IMR-90 (cell line): Measurements from ENCODE around the gene RPS3. TPM values are rescaled to one million over a fixed set of nuclear protein-coding genes. Genes with fewer than 3 reads are reported as not detected.

Source experiments
- ATAC-seq: fragments of 200-7000 bp; cut with Tn5 transposase; 2 replicates; pipeline ENCODE4 v1.9.1; 2020; ENCODE audit warnings: low read depth, mild to moderate bottlenecking, moderate library complexity
- BruUV-seq: library from RNA; stranded (reverse); fragments of 400-500 nt; replicated peaks from 2 replicates; lab custom pipeline; 2021; lab: Mats Ljungman, UMichigan
- CTCF ChIA-PET: fragments of 300-600 bp; formaldehyde crosslinking; extraction: SDS; loops from one replicate; lab custom pipeline; 2021; ENCODE audit warnings: antibody characterized with exemption; lab: Yijun Ruan, JAX
- POLR2A ChIA-PET: fragments of 300-600 bp; sonication (Branson Sonifier 250); formaldehyde crosslinking; loops from one replicate; lab custom pipeline; 2022; ENCODE audit warnings: antibody characterized with exemption; ENCODE audit not compliant: unreplicated experiment; lab: Charles Lee
- DNase-seq: peaks from one replicate; pipeline ENCODE4 v3.0.0; 2013
- H2AFZ ChIP-seq: replicated peaks from 2 replicates; pipeline ENCODE3; 2013; ENCODE audit warnings: low read length, mild to moderate bottlenecking; ENCODE audit not compliant: poor library complexity
- H2AK5ac ChIP-seq: 2 replicates; pipeline ENCODE4 v1.6.1; 2013; ENCODE audit warnings: low read depth, low read length, inconsistent platforms
- H2AK9ac ChIP-seq: replicated peaks from 2 replicates; pipeline ENCODE3; 2013; ENCODE audit warnings: mild to moderate bottlenecking, low read depth, low read length, moderate library complexity; ENCODE audit not compliant: poor library complexity
- H2BK120ac ChIP-seq: 2 replicates; pipeline ENCODE4 v1.6.1; 2013; ENCODE audit warnings: low read depth, low read length, inconsistent platforms
- H2BK15ac ChIP-seq: 3 replicates; pipeline ENCODE4 v1.6.1; 2013; ENCODE audit warnings: low read depth, low read length, inconsistent platforms
- H2BK20ac ChIP-seq: 2 replicates; pipeline ENCODE4 v1.6.1; 2013; ENCODE audit warnings: low read depth, mild to moderate bottlenecking, inconsistent platforms, low read length, moderate library complexity
- H2BK5ac ChIP-seq: 2 replicates; pipeline ENCODE4 v1.6.1; 2013; ENCODE audit warnings: mild to moderate bottlenecking, low read depth, low read length, inconsistent platforms; ENCODE audit not compliant: poor library complexity, severe bottlenecking
- H3K14ac ChIP-seq: replicated peaks from 2 replicates; pipeline ENCODE4 v1.6.1; 2013; ENCODE audit warnings: low read depth, low read length, inconsistent platforms
- H3K18ac ChIP-seq: 2 replicates; pipeline ENCODE4 v1.6.1; 2013; ENCODE audit warnings: low read depth, low read length, control low read depth
- H3K23ac ChIP-seq: 2 replicates; pipeline ENCODE4 v1.6.1; 2013; ENCODE audit warnings: low read depth, low read length, inconsistent platforms
- H3K27ac ChIP-seq: 2 replicates; pipeline ENCODE4 v1.5.1; 2013; ENCODE audit warnings: mild to moderate bottlenecking, control low read depth, low read length; ENCODE audit not compliant: insufficient read depth
- H3K27me3 ChIP-seq: 2 replicates; pipeline ENCODE4 v1.6.1; 2013; ENCODE audit warnings: low read length; ENCODE audit not compliant: control insufficient read depth, insufficient read depth
- H3K36me3 ChIP-seq: 2 replicates; pipeline ENCODE4 v1.6.1; 2013; ENCODE audit warnings: low read length, mixed read lengths; ENCODE audit not compliant: control insufficient read depth, insufficient read depth
- H3K4ac ChIP-seq: 2 replicates; pipeline ENCODE4 v1.6.1; 2013; ENCODE audit warnings: low read depth, low read length, inconsistent platforms
- H3K4me1 ChIP-seq: 2 replicates; pipeline ENCODE4 v1.6.1; 2013; ENCODE audit warnings: low read length, mixed read lengths; ENCODE audit not compliant: control insufficient read depth, insufficient read depth
- H3K4me2 ChIP-seq: 2 replicates; pipeline ENCODE4 v1.6.1; 2013; ENCODE audit warnings: low read depth, mild to moderate bottlenecking, control low read depth, low read length, moderate library complexity
- H3K4me3 ChIP-seq: 2 replicates; pipeline ENCODE4 v1.5.1; 2013; ENCODE audit warnings: low read depth, mild to moderate bottlenecking, control low read depth, low read length, moderate library complexity; ENCODE audit not compliant: insufficient read depth
- H3K56ac ChIP-seq: 2 replicates; pipeline ENCODE4 v1.6.1; 2013; ENCODE audit warnings: low read length, inconsistent platforms; ENCODE audit not compliant: insufficient read depth; ENCODE audit errors: extremely low read depth
- H3K79me1 ChIP-seq, 2 experiments: 2 replicates each; pipeline ENCODE4 v1.6.1; 2013; ENCODE audit warnings: low read length in 2 of 2, inconsistent platforms in 1 of 2, low read depth in 1 of 2
- H3K9ac ChIP-seq: 2 replicates; pipeline ENCODE4 v1.6.1; 2013; ENCODE audit warnings: low read depth, low read length, control low read depth
- H3K9me1 ChIP-seq: 2 replicates; pipeline ENCODE4 v1.6.1; 2013; ENCODE audit warnings: low read length, inconsistent platforms; ENCODE audit not compliant: insufficient read depth
- H3K9me3 ChIP-seq: 2 replicates; pipeline ENCODE4 v1.6.1; 2013; ENCODE audit warnings: low read length; ENCODE audit not compliant: control insufficient read depth, insufficient read depth
- H4K20me1 ChIP-seq: 2 replicates; pipeline ENCODE4 v1.6.1; 2013; ENCODE audit warnings: low read length, inconsistent platforms; ENCODE audit not compliant: insufficient read depth
- H4K5ac ChIP-seq: 2 replicates; pipeline ENCODE4 v1.6.1; 2013; ENCODE audit warnings: mild to moderate bottlenecking, low read depth, low read length, control low read depth
- H4K8ac ChIP-seq, 2 experiments: 2 replicates each; pipeline ENCODE4 v1.6.1; 2013; ENCODE audit warnings: low read depth in 2 of 2, low read length in 2 of 2, control low read depth in 1 of 2, inconsistent platforms in 1 of 2
- H4K91ac ChIP-seq: 2 replicates; pipeline ENCODE4 v1.6.1; 2013; ENCODE audit warnings: low read depth, low read length, inconsistent platforms; ENCODE audit not compliant: insufficient read depth
- CEBPB ChIP-seq: IDR thresholded peaks from 2 replicates; pipeline ENCODE4 v1.6.1; 2012; ENCODE audit warnings: low read depth, low read length, improper control_type of control experiment
- NFE2L2 ChIP-seq: fragments of 150-350 bp; IDR thresholded peaks from 2 replicates; pipeline ENCODE4 v1.6.1; 2016; ENCODE audit warnings: low read depth, mild to moderate bottlenecking, low read length
- RAD21 ChIP-seq: IDR thresholded peaks from 2 replicates; pipeline ENCODE4 v1.6.1; 2012; ENCODE audit warnings: low read length, improper control_type of control experiment
- WGBS, 2 experiments: methylation state at CpG; one replicate each; pipeline versions ENCODE4 v1.1.5 to v1.1.7; 2013; ENCODE audit warnings: missing lambda C conversion rate in 2 of 2; ENCODE audit not compliant: insufficient read length in 1 of 2; ENCODE audit errors: extremely low coverage in 2 of 2; 5-methylcytosine and 5-hydroxymethylcytosine counted together
- dilution Hi-C: fragments of 300-500 bp; cut with HindIII; formaldehyde crosslinking; loops from one replicate; pipeline ENCODE4 v1.14.3; 2018; ENCODE audit warnings: low sequenced_read_pairs; ENCODE audit not compliant: unreplicated experiment
- in situ Hi-C: fragments of 300-500 bp; cut with MboI; formaldehyde crosslinking; loops from 3 replicates; pipeline ENCODE4 v1.14.3; 2019; ENCODE audit warnings: low sequenced_read_pairs, inconsistent platforms, mixed read lengths
- intact Hi-C: fragments of 100-400 bp; cut with micrococcal nuclease; formaldehyde crosslinking; loops from 2 replicates; pipeline ENCODE4 v1.10.0; 2022
- polyA plus RNA-seq, 3 experiments: library from polyadenylated mRNA; depleted of rRNA; stranded (reverse); fragments of >200 nt; gene quantifications; 2 replicates each; pipeline ENCODE4 v1.2.3, GENCODE V29; 2012; ENCODE audit warnings: low replicate concordance in 1 of 3
- total RNA-seq: library from RNA; depleted of rRNA; stranded (reverse); fragments of >200 nt; gene quantifications from 2 replicates; pipeline ENCODE4 v1.2.3, GENCODE V29; 2012

RPS3 gene
- total and polyA plus RNA-seq, 2 of the 4 experiments (the other 2 are of a cell fraction): 2,360 to 2,477 TPM

DNA sequence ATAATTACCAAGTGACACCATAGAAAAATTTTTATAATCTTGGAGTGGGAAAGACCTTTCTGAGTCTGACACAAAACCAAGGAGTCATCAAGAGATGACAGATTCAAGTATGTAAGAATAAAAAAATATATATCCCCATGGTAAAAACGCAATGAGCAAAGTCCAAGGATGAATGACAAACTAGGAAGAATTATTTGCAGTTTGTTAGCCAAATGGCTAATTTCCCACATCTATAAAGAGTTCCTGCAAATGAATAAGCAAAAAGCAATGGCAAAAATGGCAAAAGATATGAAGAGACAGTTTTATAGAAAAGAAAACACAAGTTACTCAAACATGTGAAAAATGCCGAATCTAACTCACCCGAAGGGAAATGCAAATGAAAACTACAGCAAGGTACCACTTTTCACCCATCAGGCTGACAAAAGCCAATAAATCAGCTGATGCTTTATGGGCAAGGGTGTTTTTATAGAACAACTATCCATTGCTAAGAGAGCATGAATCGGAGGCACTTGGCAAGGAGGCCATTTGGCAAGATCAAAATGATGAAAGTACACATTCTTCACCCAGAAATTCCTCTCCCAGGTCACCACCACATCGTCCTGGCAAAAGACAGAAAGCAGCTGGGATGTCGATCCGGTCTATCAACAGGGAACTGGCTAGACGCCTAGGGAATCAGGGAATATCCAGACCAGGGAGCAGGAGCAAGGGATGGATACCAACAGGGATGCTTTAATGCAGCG lies 54.8 kb downstream of the RPS3 start:
- Histone ChIP-seq H3K27me3 (no peaks in the 10 kb centered on the region), H2AK5ac (no peak overlapping the region; the same call in 1 of the 2 replicates), H2AFZ (no peak overlapping the region), H2BK120ac (no peak overlapping the region), H3K56ac (no peak overlapping the region), H2BK20ac (no peak overlapping the region), H2BK15ac (no peak overlapping the region), H3K4ac (no peak overlapping the region), H4K20me1 (no peaks in the 10 kb centered on the region), H3K18ac (no peak overlapping the region), H3K9me3 (no peaks in the 10 kb centered on the region), H2BK5ac (no peak overlapping the region), H3K9me1 (0 out of 2 replicates have a peak, but pooled peaks cover 3% of the 10 kb centered on the region), H3K36me3 (no peaks in the 10 kb centered on the region), H3K23ac (no peak overlapping the region), H3K4me2 (peak overlapping the region; percentile 48; the same call in 1 of the 2 replicates), H3K4me3 (no peak overlapping the region), H3K27ac (no peak overlapping the region), H3K79me1 (no peaks in the 10 kb centered on the region), H4K5ac (no peak overlapping the region), H2AK9ac (no peak overlapping the region), H4K8ac (no peak overlapping the region), H4K91ac (no peak overlapping the region), H3K9ac (no peak overlapping the region), H3K14ac (no peak overlapping the region), H3K4me1 (peaks cover 7% of the 10 kb centered on the region)
- POLR2A ChIA-PET: no interaction called here
- ATAC-seq: peak; percentile 60
- DNase-seq: peak; percentile 82
- dilution Hi-C loops (no loop called here), intact Hi-C loops (loop anchor here (5.0 kb wide), 1 partner anchor 43 kb away; no protein-coding TSS in a partner anchor), in situ Hi-C loops (no loop called here)
- 28% methylated on average over 4 of the region's 9 CpGs; no CpG with 5 or more reads in 1 of the 2 experiments for WGBS, 2 experiments
- CTCF ChIA-PET: no interaction called here
- TF ChIP-seq CEBPB: peak; percentile 20; the same call in 1 of the 2 replicates
- no peak for TF ChIP-seq NFE2L2
- no peak for TF ChIP-seq RAD21
- BruUV-seq: no TSS peak
